GM23338 (cell line): ENCODE results near the gene DCAF5. TPM values are rescaled to one million over a fixed set of nuclear protein-coding genes. Genes with fewer than 3 reads are reported as not detected.

ENCODE experiments used
- ATAC-seq: fragments of 200-7000 bp; cut with Tn5 transposase; 3 replicates; pipeline ENCODE4 v1.9.1; 2020
- DNase-seq: peaks from one replicate; pipeline ENCODE4 v3.0.0-alpha.2; 2015; ENCODE audit warnings: low spot score
- H2AFZ ChIP-seq: fragments of 200-600 bp; sonication (generic); 2 replicates; pipeline ENCODE4 v1.8.0; 2016; ENCODE audit warnings: antibody characterized with exemption, mild to moderate bottlenecking, moderate library complexity
- H3F3A ChIP-seq: fragments of 200-600 bp; sonication (generic); replicated peaks from 2 replicates; pipeline ENCODE4 v1.8.0; 2017; ENCODE audit warnings: antibody characterized with exemption, mixed run types, low read depth
- H3K27ac ChIP-seq: fragments of 200-600 bp; sonication (generic); 2 replicates; pipeline ENCODE4 v1.6.1; 2016; ENCODE audit warnings: low read depth
- H3K27me3 ChIP-seq: fragments of 200-600 bp; sonication (generic); 2 replicates; pipeline ENCODE4 v1.8.0; 2016; ENCODE audit warnings: mild to moderate bottlenecking, mixed run types, moderate library complexity; ENCODE audit not compliant: insufficient read depth
- H3K36me3 ChIP-seq: fragments of 200-600 bp; sonication (generic); 2 replicates; pipeline ENCODE4 v1.8.0; 2016; ENCODE audit warnings: mild to moderate bottlenecking; ENCODE audit not compliant: insufficient read depth
- H3K4me1 ChIP-seq: fragments of 200-600 bp; sonication (generic); 2 replicates; pipeline ENCODE4 v1.8.0; 2016; ENCODE audit warnings: mild to moderate bottlenecking, moderate library complexity; ENCODE audit not compliant: insufficient read depth
- H3K4me2 ChIP-seq: fragments of 200-600 bp; sonication (generic); 2 replicates; pipeline ENCODE4 v1.7.1; 2017; ENCODE audit warnings: mixed run types
- H3K4me3 ChIP-seq: fragments of 200-600 bp; sonication (generic); 2 replicates; pipeline ENCODE4 v1.6.1; 2016; ENCODE audit warnings: mixed run types
- H3K79me2 ChIP-seq: fragments of 200-600 bp; sonication (generic); replicated peaks from 2 replicates; pipeline ENCODE4 v1.8.0; 2017; ENCODE audit warnings: mild to moderate bottlenecking; ENCODE audit not compliant: insufficient read depth
- H3K9me2 ChIP-seq: fragments of 200-600 bp; sonication (generic); 2 replicates; pipeline ENCODE4 v1.8.0; 2017; ENCODE audit not compliant: insufficient read depth
- H4K20me1 ChIP-seq: fragments of 200-600 bp; sonication (generic); replicated peaks from 2 replicates; pipeline ENCODE4 v1.8.0; 2017; ENCODE audit warnings: mild to moderate bottlenecking; ENCODE audit not compliant: insufficient read depth
- H3K27ac Mint-ChIP-seq: 2 replicates; pipeline ENCODE4 v1.8.0; 2020; ENCODE audit warnings: inconsistent platforms, mild to moderate bottlenecking, moderate library complexity, mixed read lengths
- H3K27me3 Mint-ChIP-seq: 3 replicates; pipeline ENCODE4 v1.8.0; 2022; ENCODE audit warnings: low read depth, mild to moderate bottlenecking, moderate library complexity, mixed read lengths, inconsistent platforms; ENCODE audit not compliant: insufficient read depth, poor library complexity
- H3K36me3 Mint-ChIP-seq: 3 replicates; pipeline ENCODE4 v1.8.0; 2021; ENCODE audit warnings: low read depth, mild to moderate bottlenecking, inconsistent platforms, moderate library complexity, mixed read lengths
- H3K4me1 Mint-ChIP-seq: 3 replicates; pipeline ENCODE4 v1.8.0; 2020; ENCODE audit warnings: mild to moderate bottlenecking, inconsistent platforms, mixed read lengths
- H3K4me3 Mint-ChIP-seq: 3 replicates; pipeline ENCODE4 v1.8.0; 2021; ENCODE audit warnings: moderate library complexity, mild to moderate bottlenecking, inconsistent platforms, mixed read lengths
- H3K9me3 Mint-ChIP-seq: 3 replicates; pipeline ENCODE4 v1.8.0; 2020; ENCODE audit warnings: moderate library complexity, mild to moderate bottlenecking, inconsistent platforms, mixed read lengths
- CREB1 ChIP-seq: fragments of 250-450 bp; sonication (Bioruptor Pico); IDR thresholded peaks from 2 replicates; pipeline ENCODE4 v1.5.0; 2020; ENCODE audit warnings: low read depth, mild to moderate bottlenecking, moderate library complexity
- CTCF ChIP-seq, 2 experiments: fragments of 200-600 bp in 1 of 2; sonication (generic) in 1 of 2; conservative IDR thresholded peaks; 2 replicates each; pipeline versions ENCODE4 v1.5.1 to v1.6.1; 2016 to 2017; ENCODE audit warnings: antibody characterized with exemption in 2 of 2, low read depth in 2 of 2, mild to moderate bottlenecking in 2 of 2, moderate library complexity in 1 of 2
- ETS1 ChIP-seq: IDR thresholded peaks from 2 replicates; pipeline ENCODE4 v1.6.1; 2016; ENCODE audit warnings: antibody characterized with exemption
- EZH2 ChIP-seq: fragments of 200-600 bp; sonication (generic); IDR thresholded peaks from one replicate; pipeline ENCODE4 v1.8.0; 2017; ENCODE audit warnings: antibody characterized with exemption, mild to moderate bottlenecking, low read depth; ENCODE audit not compliant: unreplicated experiment
- EZH2phosphoT487 ChIP-seq: fragments of 200-600 bp; sonication (generic); IDR thresholded peaks from one replicate; pipeline ENCODE4 v1.8.1; 2018; ENCODE audit warnings: antibody characterized with exemption; ENCODE audit not compliant: unreplicated experiment
- JUNB ChIP-seq: IDR thresholded peaks from one replicate; pipeline ENCODE4 v1.6.1; 2016; ENCODE audit warnings: antibody characterized with exemption; ENCODE audit not compliant: unreplicated experiment
- NANOG ChIP-seq: IDR thresholded peaks from 2 replicates; pipeline ENCODE4 v1.6.1; 2016; ENCODE audit warnings: antibody characterized with exemption, borderline replicate concordance
- POLR2AphosphoS5 ChIP-seq: IDR thresholded peaks from 2 replicates; pipeline ENCODE4 v1.6.1; 2016; ENCODE audit warnings: antibody characterized with exemption, low read depth
- STAT1 ChIP-seq: IDR thresholded peaks from one replicate; pipeline ENCODE4 v1.6.1; 2016; ENCODE audit warnings: antibody characterized with exemption; ENCODE audit not compliant: unreplicated experiment
- ZNF114 ChIP-seq: fragments of 250-450 bp; sonication (Bioruptor Pico); IDR thresholded peaks from 2 replicates; pipeline ENCODE4 v1.5.0; 2020; ENCODE audit warnings: mild to moderate bottlenecking, moderate library complexity
- polyA plus RNA-seq: library from polyadenylated mRNA; unstranded; fragments of >200 nt; fragmentation: Nextera tagmentation; extraction: Ambion mirVana; gene quantifications from 2 replicates; pipeline ENCODE4 v1.2.1, GENCODE V29; 2016
- total RNA-seq: library from RNA; depleted of rRNA; stranded (reverse); fragments of >200 nt; shearing (Covaris generic); gene quantifications from 2 replicates; pipeline ENCODE4 v1.2.3, GENCODE V29; 2014
- TF ChIP-seq, protein P1 (sequence below): fragments of 250-450 bp; sonication (Bioruptor Pico); IDR thresholded peaks from 2 replicates; pipeline ENCODE4 v1.5.0; 2020; ENCODE audit warnings: mild to moderate bottlenecking, moderate library complexity

Gene DCAF5
- total and polyA plus RNA-seq, 2 experiments from 2014 or later: 14.0 to 15.2 TPM

DNA sequence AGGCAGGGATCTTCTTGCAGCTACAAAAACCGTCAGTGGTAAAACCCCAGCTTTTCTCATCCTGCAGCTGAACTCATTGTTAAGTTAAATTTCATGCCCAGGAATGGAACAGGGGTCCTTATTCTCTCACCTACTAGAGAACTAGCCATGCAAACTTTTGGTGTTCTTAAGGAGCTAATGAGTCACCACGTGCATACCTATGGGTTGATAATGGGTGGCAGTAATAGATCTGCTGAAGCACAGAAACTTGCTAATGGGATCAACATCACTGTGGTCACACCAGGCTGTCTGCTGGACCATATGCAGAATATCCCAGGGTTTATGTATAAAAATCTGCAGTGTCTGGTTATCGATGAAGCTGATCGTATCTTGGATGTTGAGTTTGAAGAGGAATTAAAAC is 68.9 kb downstream of the DCAF5 start:
- peaks cover 12% of the 10 kb centered on the region for H3K4me1 ChIP-seq
- H3K9me2 ChIP-seq: no peaks in the 10 kb centered on the region
- Mint-ChIP-seq H3K9me3 (no peaks in the 10 kb centered on the region), H3K27me3 (no peaks in the 10 kb centered on the region), H3K36me3 (no peaks in the 10 kb centered on the region), H3K4me1 (peaks cover 7% of the 10 kb centered on the region), H3K4me3 (no peak overlapping the region), H3K27ac (no peak overlapping the region)
- no peak for ATAC-seq
- H3K36me3 ChIP-seq: no peaks in the 10 kb centered on the region
- no peaks in the 10 kb centered on the region for H3K27me3 ChIP-seq
- no peaks in the 10 kb centered on the region for H3K79me2 ChIP-seq
- no peak for TF ChIP-seq STAT1
- TF ChIP-seq NANOG: no peak
- no peak for TF ChIP-seq EZH2phosphoT487
- TF ChIP-seq POLR2AphosphoS5: no peak
- TF ChIP-seq JUNB: no peak
- no peak for TF ChIP-seq ETS1
- no peak for TF ChIP-seq ZNF114
- TF ChIP-seq CREB1 (CRISPR knock-in tag): no peak
- TF ChIP-seq EZH2: no peak
- no peak overlapping the region for H3K27ac ChIP-seq
- no peak for DNase-seq
- no peaks in the 10 kb centered on the region for H3F3A ChIP-seq
- H3K4me3 ChIP-seq: no peak overlapping the region
- no peaks in the 10 kb centered on the region for H4K20me1 ChIP-seq
- no peak overlapping the region for H2AFZ ChIP-seq
- no peak overlapping the region for H3K4me2 ChIP-seq

DNA sequence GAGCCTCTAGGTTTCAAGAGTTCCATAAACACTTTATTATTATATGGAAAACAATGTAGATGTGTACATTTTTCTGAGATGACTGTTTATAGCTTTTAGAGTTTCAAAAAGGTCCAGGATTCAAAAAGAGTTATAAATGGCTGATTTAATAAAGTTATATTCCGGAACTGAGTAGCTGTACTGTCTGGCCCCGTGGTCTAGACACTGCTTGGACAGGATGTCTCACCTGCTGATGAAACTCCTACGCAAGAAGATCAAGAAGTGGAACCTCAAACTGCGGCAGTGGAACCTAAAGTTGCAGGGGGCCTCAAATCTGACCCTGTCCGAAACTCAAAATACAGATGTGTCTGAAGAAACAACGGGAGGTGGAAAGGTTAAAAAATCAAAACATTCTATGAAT is 69.7 kb downstream of the DCAF5 start:
- no peak for ATAC-seq
- H3K36me3 ChIP-seq: no peaks in the 10 kb centered on the region
- H3K4me1 Mint-ChIP-seq: peaks cover 8% of the 10 kb centered on the region
- TF ChIP-seq ZNF114: no peak
- no peak for TF ChIP-seq CTCF (conservative IDR thresholded peaks at IDR 0.05; ENCODE audit: low read depth in 2 of 2)
- TF ChIP-seq NANOG: no peak
- TF ChIP-seq, protein P1, sequence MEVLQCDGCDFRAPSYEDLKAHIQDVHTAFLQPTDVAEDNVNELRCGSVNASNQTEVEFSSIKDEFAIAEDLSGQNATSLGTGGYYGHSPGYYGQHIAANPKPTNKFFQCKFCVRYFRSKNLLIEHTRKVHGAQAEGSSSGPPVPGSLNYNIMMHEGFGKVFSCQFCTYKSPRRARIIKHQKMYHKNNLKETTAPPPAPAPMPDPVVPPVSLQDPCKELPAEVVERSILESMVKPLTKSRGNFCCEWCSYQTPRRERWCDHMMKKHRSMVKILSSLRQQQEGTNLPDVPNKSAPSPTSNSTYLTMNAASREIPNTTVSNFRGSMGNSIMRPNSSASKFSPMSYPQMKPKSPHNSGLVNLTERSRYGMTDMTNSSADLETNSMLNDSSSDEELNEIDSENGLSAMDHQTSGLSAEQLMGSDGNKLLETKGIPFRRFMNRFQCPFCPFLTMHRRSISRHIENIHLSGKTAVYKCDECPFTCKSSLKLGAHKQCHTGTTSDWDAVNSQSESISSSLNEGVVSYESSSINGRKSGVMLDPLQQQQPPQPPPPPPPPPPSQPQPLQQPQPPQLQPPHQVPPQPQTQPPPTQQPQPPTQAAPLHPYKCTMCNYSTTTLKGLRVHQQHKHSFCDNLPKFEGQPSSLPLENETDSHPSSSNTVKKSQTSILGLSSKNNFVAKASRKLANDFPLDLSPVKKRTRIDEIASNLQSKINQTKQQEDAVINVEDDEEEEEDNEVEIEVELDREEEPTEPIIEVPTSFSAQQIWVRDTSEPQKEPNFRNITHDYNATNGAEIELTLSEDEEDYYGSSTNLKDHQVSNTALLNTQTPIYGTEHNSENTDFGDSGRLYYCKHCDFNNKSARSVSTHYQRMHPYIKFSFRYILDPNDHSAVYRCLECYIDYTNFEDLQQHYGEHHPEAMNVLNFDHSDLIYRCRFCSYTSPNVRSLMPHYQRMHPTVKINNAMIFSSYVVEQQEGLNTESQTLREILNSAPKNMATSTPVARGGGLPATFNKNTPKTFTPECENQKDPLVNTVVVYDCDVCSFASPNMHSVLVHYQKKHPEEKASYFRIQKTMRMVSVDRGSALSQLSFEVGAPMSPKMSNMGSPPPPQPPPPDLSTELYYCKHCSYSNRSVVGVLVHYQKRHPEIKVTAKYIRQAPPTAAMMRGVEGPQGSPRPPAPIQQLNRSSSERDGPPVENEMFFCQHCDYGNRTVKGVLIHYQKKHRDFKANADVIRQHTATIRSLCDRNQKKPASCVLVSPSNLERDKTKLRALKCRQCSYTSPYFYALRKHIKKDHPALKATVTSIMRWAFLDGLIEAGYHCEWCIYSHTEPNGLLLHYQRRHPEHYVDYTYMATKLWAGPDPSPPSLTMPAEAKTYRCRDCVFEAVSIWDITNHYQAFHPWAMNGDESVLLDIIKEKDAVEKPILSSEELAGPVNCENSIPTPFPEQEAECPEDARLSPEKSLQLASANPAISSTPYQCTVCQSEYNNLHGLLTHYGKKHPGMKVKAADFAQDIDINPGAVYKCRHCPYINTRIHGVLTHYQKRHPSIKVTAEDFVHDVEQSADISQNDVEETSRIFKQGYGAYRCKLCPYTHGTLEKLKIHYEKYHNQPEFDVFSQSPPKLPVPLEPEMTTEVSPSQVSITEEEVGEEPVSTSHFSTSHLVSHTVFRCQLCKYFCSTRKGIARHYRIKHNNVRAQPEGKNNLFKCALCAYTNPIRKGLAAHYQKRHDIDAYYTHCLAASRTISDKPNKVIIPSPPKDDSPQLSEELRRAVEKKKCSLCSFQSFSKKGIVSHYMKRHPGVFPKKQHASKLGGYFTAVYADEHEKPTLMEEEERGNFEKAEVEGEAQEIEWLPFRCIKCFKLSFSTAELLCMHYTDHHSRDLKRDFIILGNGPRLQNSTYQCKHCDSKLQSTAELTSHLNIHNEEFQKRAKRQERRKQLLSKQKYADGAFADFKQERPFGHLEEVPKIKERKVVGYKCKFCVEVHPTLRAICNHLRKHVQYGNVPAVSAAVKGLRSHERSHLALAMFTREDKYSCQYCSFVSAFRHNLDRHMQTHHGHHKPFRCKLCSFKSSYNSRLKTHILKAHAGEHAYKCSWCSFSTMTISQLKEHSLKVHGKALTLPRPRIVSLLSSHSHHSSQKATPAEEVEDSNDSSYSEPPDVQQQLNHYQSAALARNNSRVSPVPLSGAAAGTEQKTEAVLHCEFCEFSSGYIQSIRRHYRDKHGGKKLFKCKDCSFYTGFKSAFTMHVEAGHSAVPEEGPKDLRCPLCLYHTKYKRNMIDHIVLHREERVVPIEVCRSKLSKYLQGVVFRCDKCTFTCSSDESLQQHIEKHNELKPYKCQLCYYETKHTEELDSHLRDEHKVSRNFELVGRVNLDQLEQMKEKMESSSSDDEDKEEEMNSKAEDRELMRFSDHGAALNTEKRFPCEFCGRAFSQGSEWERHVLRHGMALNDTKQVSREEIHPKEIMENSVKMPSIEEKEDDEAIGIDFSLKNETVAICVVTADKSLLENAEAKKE: no peak
- no peak for TF ChIP-seq POLR2AphosphoS5
- TF ChIP-seq JUNB: no peak
- no peak for TF ChIP-seq STAT1

More for the DNA sequence above, 69.7 kb downstream of the DCAF5 start:
- Histone ChIP-seq H3K4me3 (no peak overlapping the region), H2AFZ (no peak overlapping the region), H3K9me2 (no peaks in the 10 kb centered on the region), H3K79me2 (no peaks in the 10 kb centered on the region), H4K20me1 (no peaks in the 10 kb centered on the region), H3F3A (no peaks in the 10 kb centered on the region), H3K4me1 (peaks cover 14% of the 10 kb centered on the region), H3K27me3 (no peaks in the 10 kb centered on the region), H3K4me2 (no peak overlapping the region), H3K27ac (no peak overlapping the region)
- DNase-seq: no peak
- H3K4me3 Mint-ChIP-seq: no peak overlapping the region
- H3K36me3 Mint-ChIP-seq: no peaks in the 10 kb centered on the region
- H3K27me3 Mint-ChIP-seq: no peaks in the 10 kb centered on the region
- no peak overlapping the region for H3K27ac Mint-ChIP-seq
- H3K9me3 Mint-ChIP-seq: no peaks in the 10 kb centered on the region
